OCI-LY1 (cell line): Measurements from ENCODE around the gene COMMD3.

ENCODE experiments used
- H2AFZ ChIP-seq: fragments of 200-600 bp; sonication (generic), shearing (Covaris generic); 2 replicates; pipeline ENCODE4 v1.6.0; 2014; ENCODE audit warnings: antibody characterized with exemption, mild to moderate bottlenecking, low read length
- H3F3A ChIP-seq: fragments of 200-600 bp; sonication (generic), shearing (Covaris generic); 2 replicates; pipeline ENCODE4 v1.6.0; 2014; ENCODE audit warnings: mild to moderate bottlenecking, antibody characterized with exemption, low read length, moderate library complexity; ENCODE audit not compliant: insufficient read depth
- H3K27ac ChIP-seq: fragments of 200-600 bp; sonication (generic); 2 replicates; pipeline ENCODE4 v1.5.1; 2014; ENCODE audit warnings: low read length, mixed run types, mild to moderate bottlenecking, low read depth; ENCODE audit not compliant: poor library complexity, severe bottlenecking
- H3K27me3 ChIP-seq: fragments of 200-600 bp; sonication (generic); 2 replicates; pipeline ENCODE4 v1.6.0; 2014; ENCODE audit warnings: antibody characterized with exemption, mild to moderate bottlenecking, low read length, moderate library complexity; ENCODE audit not compliant: insufficient read depth
- H3K36me3 ChIP-seq: fragments of 200-600 bp; sonication (generic); 2 replicates; pipeline ENCODE4 v1.6.1; 2014; ENCODE audit warnings: mild to moderate bottlenecking, antibody characterized with exemption, low read length, moderate library complexity, mixed read lengths; ENCODE audit not compliant: insufficient read depth
- H3K4me1 ChIP-seq: fragments of 200-600 bp; sonication (generic); 2 replicates; pipeline ENCODE4 v1.5.1; 2014; ENCODE audit warnings: mild to moderate bottlenecking, low read length, moderate library complexity; ENCODE audit not compliant: insufficient read depth, severe bottlenecking
- H3K4me2 ChIP-seq: fragments of 200-600 bp; sonication (generic), shearing (Covaris generic); 2 replicates; pipeline ENCODE4 v1.6.1; 2014; ENCODE audit warnings: low read length
- H3K4me3 ChIP-seq: fragments of 200-600 bp; sonication (generic); 2 replicates; pipeline ENCODE4 v1.5.1; 2014; ENCODE audit warnings: low read length, low read depth, mild to moderate bottlenecking, mixed read lengths; ENCODE audit not compliant: poor library complexity, severe bottlenecking
- H3K79me2 ChIP-seq: fragments of 200-600 bp; shearing (Covaris generic); 2 replicates; pipeline ENCODE4 v1.6.1; 2016; ENCODE audit warnings: mixed run types, low read length, mixed read lengths; ENCODE audit not compliant: insufficient read depth
- H3K9ac ChIP-seq: fragments of 200-600 bp; sonication (generic), shearing (Covaris generic); 2 replicates; pipeline ENCODE4 v1.6.1; 2014; ENCODE audit warnings: mild to moderate bottlenecking, low read length, mixed read lengths
- H3K9me2 ChIP-seq: fragments of 200-600 bp; sonication (generic), shearing (Covaris generic); 2 replicates; pipeline ENCODE4 v1.6.1; 2014; ENCODE audit warnings: low read depth, mild to moderate bottlenecking, low read length, mixed read lengths
- H3K9me3 ChIP-seq: fragments of 200-600 bp; shearing (Covaris generic); 2 replicates; pipeline ENCODE4 v1.6.1; 2014; ENCODE audit warnings: low read length, mixed read lengths
- H4K20me1 ChIP-seq: fragments of 200-600 bp; sonication (generic), shearing (Covaris generic); 2 replicates; pipeline ENCODE4 v1.6.0; 2016; ENCODE audit warnings: mild to moderate bottlenecking, low read length; ENCODE audit not compliant: insufficient read depth
- EZH2 ChIP-seq: fragments of 200-600 bp; sonication (generic), shearing (Covaris generic); IDR thresholded peaks from 2 replicates; pipeline ENCODE4 v1.8.0; 2017; ENCODE audit warnings: borderline replicate concordance, mixed run types, mild to moderate bottlenecking, antibody characterized with exemption, low read length, moderate library complexity, mixed read lengths
- TF ChIP-seq, protein P1 (sequence below): fragments of 200-600 bp; sonication (generic), shearing (Covaris generic); IDR thresholded peaks from 2 replicates; pipeline ENCODE4 v1.5.1; 2017; ENCODE audit warnings: mild to moderate bottlenecking, antibody characterized with exemption, low read length, moderate library complexity, mixed read lengths

Gene COMMD3

DNA sequence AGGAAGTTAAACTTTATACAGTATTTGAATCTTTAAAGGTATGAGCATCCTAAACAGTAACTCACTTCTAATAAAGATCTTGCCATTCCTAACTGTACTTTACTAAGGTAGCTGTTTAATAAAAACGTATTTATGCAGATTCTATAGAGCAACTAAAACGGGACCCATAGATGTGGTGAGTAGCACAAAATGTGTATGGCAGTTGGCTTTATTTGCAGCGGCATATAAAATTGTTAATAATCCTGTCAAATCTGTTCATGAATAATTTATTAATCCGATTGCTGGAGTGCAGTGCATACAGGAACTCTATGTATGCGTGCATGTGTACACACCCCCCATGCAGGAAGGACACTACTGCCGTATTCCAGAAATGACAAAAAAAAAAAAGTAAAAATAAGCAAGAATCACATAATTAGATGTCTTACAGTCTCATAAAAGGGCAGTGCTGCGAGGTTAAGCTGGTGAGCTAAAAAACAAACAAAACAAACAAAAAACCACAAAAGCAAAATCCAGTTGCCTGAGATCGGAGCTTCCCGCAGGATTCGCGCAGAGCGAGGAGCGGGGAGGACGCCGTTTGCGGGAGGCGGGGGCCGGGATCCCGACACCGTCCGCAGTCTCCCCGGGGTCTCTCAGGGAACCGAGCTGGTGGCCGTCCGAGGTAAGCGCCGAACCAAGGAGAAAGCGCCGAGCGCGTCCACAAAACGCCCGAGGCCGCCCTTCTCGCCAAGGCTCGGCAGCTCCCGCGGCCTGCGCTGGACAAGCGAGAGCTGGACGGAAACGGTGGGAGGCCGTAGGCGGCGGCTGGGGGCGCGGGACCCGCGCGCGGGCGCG, 518 bp upstream of the COMMD3 start:
- Histone ChIP-seq H3K36me3 (peaks cover 6% of the 10 kb centered on the region; the same call in 1 of the 2 replicates), H4K20me1 (no peaks in the 10 kb centered on the region; the same call in 1 of the 2 replicates), H3K9me3 (no peaks in the 10 kb centered on the region), H3K4me3 (peak overlapping the region; percentile 83), H3K4me2 (peak overlapping the region; percentile 83), H3K4me1 (peaks cover 30% of the 10 kb centered on the region), H3K9ac (peak overlapping the region; percentile 74), H3K79me2 (no peaks in the 10 kb centered on the region), H3K27me3 (no peaks in the 10 kb centered on the region), H2AFZ (peak overlapping the region; percentile 56; the same call in 1 of the 2 replicates), H3K27ac (no peak overlapping the region), H3F3A (no peaks in the 10 kb centered on the region), H3K9me2 (no peaks in the 10 kb centered on the region)
- TF ChIP-seq EZH2: no peak
- TF ChIP-seq, protein P1, sequence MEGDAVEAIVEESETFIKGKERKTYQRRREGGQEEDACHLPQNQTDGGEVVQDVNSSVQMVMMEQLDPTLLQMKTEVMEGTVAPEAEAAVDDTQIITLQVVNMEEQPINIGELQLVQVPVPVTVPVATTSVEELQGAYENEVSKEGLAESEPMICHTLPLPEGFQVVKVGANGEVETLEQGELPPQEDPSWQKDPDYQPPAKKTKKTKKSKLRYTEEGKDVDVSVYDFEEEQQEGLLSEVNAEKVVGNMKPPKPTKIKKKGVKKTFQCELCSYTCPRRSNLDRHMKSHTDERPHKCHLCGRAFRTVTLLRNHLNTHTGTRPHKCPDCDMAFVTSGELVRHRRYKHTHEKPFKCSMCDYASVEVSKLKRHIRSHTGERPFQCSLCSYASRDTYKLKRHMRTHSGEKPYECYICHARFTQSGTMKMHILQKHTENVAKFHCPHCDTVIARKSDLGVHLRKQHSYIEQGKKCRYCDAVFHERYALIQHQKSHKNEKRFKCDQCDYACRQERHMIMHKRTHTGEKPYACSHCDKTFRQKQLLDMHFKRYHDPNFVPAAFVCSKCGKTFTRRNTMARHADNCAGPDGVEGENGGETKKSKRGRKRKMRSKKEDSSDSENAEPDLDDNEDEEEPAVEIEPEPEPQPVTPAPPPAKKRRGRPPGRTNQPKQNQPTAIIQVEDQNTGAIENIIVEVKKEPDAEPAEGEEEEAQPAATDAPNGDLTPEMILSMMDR: no peak

GRCh38 chr10:22317076-22317370, 835 bp downstream of the COMMD3 start:
- H3K4me1 ChIP-seq: peaks cover 31% of the 10 kb centered on the region
- no peaks in the 10 kb centered on the region for H3K27me3 ChIP-seq
- H3K27ac ChIP-seq: peak overlapping the region; percentile 54
- H2AFZ ChIP-seq: no peak overlapping the region
- H3K79me2 ChIP-seq: no peaks in the 10 kb centered on the region
- H4K20me1 ChIP-seq: no peaks in the 10 kb centered on the region; the same call in 1 of the 2 replicates
- no peaks in the 10 kb centered on the region for H3F3A ChIP-seq
- H3K36me3 ChIP-seq: peaks cover 6% of the 10 kb centered on the region; the same call in 1 of the 2 replicates
- peak overlapping the region; percentile 72 for H3K9ac ChIP-seq
- no peaks in the 10 kb centered on the region for H3K9me2 ChIP-seq
- H3K4me3 ChIP-seq: peak overlapping the region; percentile 83
- peak overlapping the region; percentile 87 for H3K4me2 ChIP-seq
- H3K9me3 ChIP-seq: no peaks in the 10 kb centered on the region
- TF ChIP-seq EZH2: no peak
- TF ChIP-seq, protein P1: no peak

GRCh38 chr10:22317771-22318565, 1.8 kb downstream of the COMMD3 start:
- no peak overlapping the region for H3K9ac ChIP-seq
- peak overlapping the region; percentile 87 for H3K4me2 ChIP-seq
- peaks cover 6% of the 10 kb centered on the region; the same call in 1 of the 2 replicates for H3K36me3 ChIP-seq
- H3K27ac ChIP-seq: no peak overlapping the region
- no peaks in the 10 kb centered on the region for H3K9me2 ChIP-seq
- no peaks in the 10 kb centered on the region for H3F3A ChIP-seq
- no peaks in the 10 kb centered on the region for H3K27me3 ChIP-seq
- H4K20me1 ChIP-seq: no peaks in the 10 kb centered on the region; the same call in 1 of the 2 replicates
- no peaks in the 10 kb centered on the region for H3K79me2 ChIP-seq
- no peaks in the 10 kb centered on the region for H3K9me3 ChIP-seq
- peak overlapping the region; percentile 83 for H3K4me3 ChIP-seq
- H3K4me1 ChIP-seq: peaks cover 40% of the 10 kb centered on the region
- no peak overlapping the region for H2AFZ ChIP-seq
- TF ChIP-seq, protein P1: no peak
- no peak for TF ChIP-seq EZH2
